Kidney (tissue), 14 donors: ENCODE measurements around the gene PLEKHH1. TPM values are rescaled to one million over a fixed set of nuclear protein-coding genes. Genes with fewer than 3 reads are reported as not detected.

Source experiments
- DNase-seq, 5 donors: peaks; one replicate each; pipeline ENCODE4 v3.0.0-alpha.2; 2013 to 2020
- FAIRE-seq: peaks from 2 replicates; lab custom pipeline; 2012; peaks lifted over from hg19 to GRCh38; lab: Jason Lieb, UNC
- H3K27ac ChIP-seq, 2 donors: one replicate each; pipeline ENCODE4 v1.7.0; 2013; ENCODE audit warnings: low read depth in 2 of 2, low read length in 2 of 2, inconsistent platforms in 1 of 2
- H3K27me3 ChIP-seq: one replicate; pipeline ENCODE4 v1.7.1; 2013; ENCODE audit warnings: low read length, inconsistent platforms; ENCODE audit not compliant: control insufficient read depth, insufficient read depth
- H3K36me3 ChIP-seq, 3 donors: one replicate each; pipeline versions ENCODE4 v1.7.0 to v1.7.1; 2013; ENCODE audit warnings: low read length in 3 of 3, control low read depth in 1 of 3, inconsistent platforms in 1 of 3; ENCODE audit not compliant: insufficient read depth in 3 of 3, control insufficient read depth in 2 of 3
- H3K4me1 ChIP-seq, 3 donors: one replicate each; pipeline versions ENCODE4 v1.7.0 to v1.7.1; 2013; ENCODE audit warnings: low read length in 3 of 3, inconsistent platforms in 1 of 3, low read depth in 1 of 3; ENCODE audit not compliant: control insufficient read depth in 2 of 3, insufficient read depth in 2 of 3
- H3K4me3 ChIP-seq, 3 donors: one replicate each; pipeline versions ENCODE4 v1.7.0 to v1.8.1; 2013; ENCODE audit warnings: low read length in 3 of 3, control low read depth in 1 of 3, inconsistent platforms in 1 of 3
- H3K9ac ChIP-seq, 3 donors: one replicate each; pipeline versions ENCODE4 v1.7.0 to v1.7.1; 2013; ENCODE audit warnings: low read length in 3 of 3, control low read depth in 1 of 3, inconsistent platforms in 1 of 3
- H3K9me3 ChIP-seq, 3 donors: one replicate each; pipeline versions ENCODE4 v1.7.0 to v1.7.1; 2013; ENCODE audit warnings: low read length in 3 of 3, control low read depth in 1 of 3, inconsistent platforms in 1 of 3; ENCODE audit not compliant: control insufficient read depth in 2 of 3, insufficient read depth in 1 of 3
- CTCF ChIP-seq: IDR thresholded peaks from 3 replicates; pipeline ENCODE4 v1.5.1; 2012; ENCODE audit warnings: mild to moderate bottlenecking, moderate library complexity, borderline replicate concordance; ENCODE audit not compliant: insufficient read depth; ENCODE audit errors: extremely low read depth
- intact Hi-C: fragments of 100-400 bp; cut with DNase I; formaldehyde crosslinking; loops from one replicate; pipeline ENCODE4 v1.11.1; 2022
- polyA plus RNA-seq: library from polyadenylated mRNA; stranded (reverse); fragments of 350-450 nt; fragmentation: Illumina TruSeq; extraction: RNeasy Lipid Tissue Mini Kit (QIAGEN cat#74804); gene quantifications from one replicate; pipeline ENCODE4 v1.2.3, GENCODE V29; 2014; ENCODE audit warnings: low read depth, low replicate concordance; ENCODE audit not compliant: insufficient read depth
- total RNA-seq: library from RNA; stranded (reverse); fragmentation: NEBNext Ultra II Directional; extraction: Animal tissue kit (Norgen Biotek cat#: 25700); gene quantifications from one replicate; pipeline ENCODE4 v1.2.1, GENCODE V29; 2021
- donor health status: control.
- donor health status: control.
- donor health status: control.
- donor health status: control.
- donor health status: control.
- donor health status: DM: yes; HTN: yes; CAD: no.
- donor health status: Normal renal cell carcinoma (clear cell type).

Gene PLEKHH1
- total and polyA plus RNA-seq, 2 donors from 2014 or later = 9.1 to 26.2 TPM

GRCh38 chr14:67503331-67503730 is 29.8 kb upstream of the PLEKHH1 start:
- Histone ChIP-seq H3K36me3 (no peaks in the 10 kb centered on the region), H3K27ac (no peak overlapping the region), H3K4me3 (no peak overlapping the region), H3K4me1 (no peaks in the 10 kb centered on the region), H3K9me3 (no peaks in the 10 kb centered on the region), H3K9ac (no peak overlapping the region), H3K27me3 (no peaks in the 10 kb centered on the region)
- intact Hi-C loops = no loop called here
- DNase-seq = no peak
- no peak for TF ChIP-seq CTCF
- no peak for FAIRE-seq

- DNase-seq (no peak), FAIRE-seq (no peak)
- Histone ChIP-seq H3K4me1 (no peaks in the 10 kb centered on the region), H3K9me3 (no peaks in the 10 kb centered on the region), H3K9ac (no peak overlapping the region), H3K27ac (no peak overlapping the region), H3K36me3 (no peaks in the 10 kb centered on the region), H3K4me3 (no peak overlapping the region), H3K27me3 (no peaks in the 10 kb centered on the region)
- intact Hi-C loops = no loop called here
- no peak for TF ChIP-seq CTCF
These were observed 27.8 kb upstream of the PLEKHH1 start for GRCh38 chr14:67505254-67505653.

GRCh38 chr14:67508956-67509355 is 24.1 kb upstream of the PLEKHH1 start:
- no peak overlapping the region for H3K27ac ChIP-seq
- DNase-seq (no peak), FAIRE-seq (no peak)
- no peaks in the 10 kb centered on the region for H3K36me3 ChIP-seq
- H3K4me3 ChIP-seq = no peak overlapping the region
- peaks cover 0 to 2% (median 0%) of the 10 kb centered on the region in 3 donors for H3K4me1 ChIP-seq
- no peak for TF ChIP-seq CTCF
- H3K27me3 ChIP-seq = no peaks in the 10 kb centered on the region
- no peaks in the 10 kb centered on the region for H3K9me3 ChIP-seq
- H3K9ac ChIP-seq = no peak overlapping the region
- intact Hi-C loops = no loop called here

GRCh38 chr14:67510121-67510520 is 23.0 kb upstream of the PLEKHH1 start:
- no peak overlapping the region for H3K4me3 ChIP-seq
- peaks cover 0 to 7% (median 4%) of the 10 kb centered on the region in 3 donors for H3K4me1 ChIP-seq
- TF ChIP-seq CTCF = no peak
- no peaks in the 10 kb centered on the region for H3K27me3 ChIP-seq
- no peaks in the 10 kb centered on the region for H3K9me3 ChIP-seq
- no peak overlapping the region for H3K9ac ChIP-seq
- H3K27ac ChIP-seq = no peak overlapping the region
- no peak for FAIRE-seq
- no peak for DNase-seq
- H3K36me3 ChIP-seq = no peaks in the 10 kb centered on the region
- intact Hi-C loops = no loop called here
